ENCODE measurements around the gene SGPL1. TPM values are rescaled to one million over a fixed set of nuclear protein-coding genes. Genes with fewer than 3 reads are reported as not detected.
A peak's percentile ranks its signal among the peaks of the same experiment; 100 is the strongest.

The SGPL1 gene
- total RNA-seq, 1 donor from 2014 or later = 51.5 TPM

DNA sequence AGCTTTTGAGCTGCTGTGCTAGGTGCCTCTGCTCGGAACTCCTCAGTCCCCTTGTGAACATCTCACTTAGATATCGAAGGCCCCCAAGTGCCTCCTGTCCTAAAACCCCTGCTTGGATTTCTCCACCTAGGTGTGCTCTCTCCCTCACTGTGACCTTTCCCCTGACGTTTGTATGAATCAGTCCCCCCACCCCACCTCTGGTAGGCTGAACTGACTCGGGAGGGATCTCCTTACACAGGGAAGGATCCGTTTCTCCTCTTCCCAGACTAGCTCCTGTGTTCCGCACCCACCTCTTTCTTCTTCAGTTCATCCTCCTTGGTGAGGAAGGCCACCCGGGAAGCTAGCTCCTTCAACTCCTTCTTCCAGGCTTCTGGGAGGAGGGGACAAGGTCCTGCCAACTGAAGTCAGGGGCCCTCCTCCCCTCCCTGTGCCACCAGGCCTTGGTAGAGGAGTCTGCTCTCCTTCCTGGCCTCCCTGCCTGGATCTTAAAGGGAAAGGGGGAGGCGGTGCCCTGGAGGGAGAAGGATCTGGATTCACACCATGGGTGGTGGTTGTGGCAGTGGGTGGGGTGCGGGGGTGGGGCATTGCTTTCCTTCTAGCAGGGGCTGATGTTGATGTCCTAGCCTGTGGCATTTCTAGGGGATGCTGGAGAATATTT lies 37.4 kb upstream of the SGPL1 start:
- peak overlapping the region; percentile 69 for H3K27ac Mint-ChIP-seq

GRCh38 chr10:70779088-70779487 lies 36.7 kb upstream of the SGPL1 start:
- Histone ChIP-seq H3K4me1 (no peaks in the 10 kb centered on the region), H3F3A (ENCODE audit: low read depth) (no peaks in the 10 kb centered on the region), H2AFZ (replicated peaks) (no peak overlapping the region), H4K20me1 (ENCODE audit: low read depth) (no peaks in the 10 kb centered on the region), H3K9me3 (ENCODE audit: low read depth) (no peaks in the 10 kb centered on the region), H3K27me3 (no peaks in the 10 kb centered on the region), H3K36me3 (no peaks in the 10 kb centered on the region), H3K4me3 (no peak overlapping the region), H3K27ac (no peak overlapping the region), H3K4me2 (no peak overlapping the region), H3K79me2 (ENCODE audit: low read depth) (no peaks in the 10 kb centered on the region), H3K9ac (no peak overlapping the region)
- Mint-ChIP-seq H3K27ac (peak overlapping the region; percentile 46), H3K27me3 (ENCODE audit: insufficient read depth, low read depth) (peaks cover 5% of the 10 kb centered on the region), H3K4me1 (peaks cover 4% of the 10 kb centered on the region), H3K9me3 (no peaks in the 10 kb centered on the region), H3K4me3 (no peak overlapping the region), H3K36me3 (no peaks in the 10 kb centered on the region)
- no peak for TF ChIP-seq CTCF (IDR thresholded peaks at IDR 0.05)
- no peak for TF ChIP-seq EZH2phosphoT487 (IDR thresholded peaks at IDR 0.05)
- no peak for DNase-seq (ENCODE audit: low spot score)

More for the DNA sequence above, 37.4 kb upstream of the SGPL1 start:
- Histone ChIP-seq H3F3A (ENCODE audit: low read depth) (no peaks in the 10 kb centered on the region), H3K36me3 (no peaks in the 10 kb centered on the region), H3K4me3 (no peak overlapping the region), H2AFZ (replicated peaks) (no peak overlapping the region), H3K4me1 (no peaks in the 10 kb centered on the region), H3K9me3 (ENCODE audit: low read depth) (no peaks in the 10 kb centered on the region), H4K20me1 (ENCODE audit: low read depth) (no peaks in the 10 kb centered on the region), H3K79me2 (ENCODE audit: low read depth) (no peaks in the 10 kb centered on the region), H3K27ac (no peak overlapping the region), H3K4me2 (no peak overlapping the region), H3K9ac (no peak overlapping the region), H3K27me3 (no peaks in the 10 kb centered on the region)
- Mint-ChIP-seq H3K36me3 (no peaks in the 10 kb centered on the region), H3K9me3 (no peaks in the 10 kb centered on the region), H3K27me3 (ENCODE audit: insufficient read depth, low read depth) (peaks cover 5% of the 10 kb centered on the region), H3K4me1 (peaks cover 5% of the 10 kb centered on the region), H3K4me3 (no peak overlapping the region)
- DNase-seq (ENCODE audit: low spot score) = no peak
- TF ChIP-seq EZH2 (IDR thresholded peaks at IDR 0.05) (no peak), CTCF (IDR thresholded peaks at IDR 0.05) (no peak), EZH2phosphoT487 (IDR thresholded peaks at IDR 0.05) (no peak)

GRCh38 chr10:70779511-70780369 lies 36.0 kb upstream of the SGPL1 start:
- no peaks in the 10 kb centered on the region for H3K36me3 ChIP-seq
- no peak overlapping the region for H3K4me2 ChIP-seq
- no peak overlapping the region for H2AFZ ChIP-seq (replicated peaks)
- no peaks in the 10 kb centered on the region for H3K4me1 ChIP-seq
- no peaks in the 10 kb centered on the region for H3K9me3 ChIP-seq (ENCODE audit: low read depth)
- Mint-ChIP-seq H3K36me3 (no peaks in the 10 kb centered on the region), H3K4me3 (no peak overlapping the region), H3K9me3 (no peaks in the 10 kb centered on the region), H3K27me3 (ENCODE audit: insufficient read depth, low read depth) (peaks cover 5% of the 10 kb centered on the region), H3K4me1 (peaks cover 4% of the 10 kb centered on the region), H3K27ac (peak overlapping the region; percentile 27)
- TF ChIP-seq EZH2phosphoT487 (IDR thresholded peaks at IDR 0.05) (no peak), CTCF (IDR thresholded peaks at IDR 0.05) (no peak), EZH2 (IDR thresholded peaks at IDR 0.05) (no peak)
- no peaks in the 10 kb centered on the region for H3K79me2 ChIP-seq (ENCODE audit: low read depth)
- no peaks in the 10 kb centered on the region for H4K20me1 ChIP-seq (ENCODE audit: low read depth)
- DNase-seq (ENCODE audit: low spot score) = no peak
- no peaks in the 10 kb centered on the region for H3F3A ChIP-seq (ENCODE audit: low read depth)
- H3K4me3 ChIP-seq = no peak overlapping the region
- no peak overlapping the region for H3K27ac ChIP-seq
- no peak overlapping the region for H3K9ac ChIP-seq
- H3K27me3 ChIP-seq = no peaks in the 10 kb centered on the region

All from neural progenitor cell (in vitro differentiated cells).